ENCODE data around the gene USP49. TPM values are rescaled to one million over a fixed set of nuclear protein-coding genes. Genes with fewer than 3 reads are reported as not detected.

USP49 gene
- total RNA-seq, 5 donors from 2014 or later (not counting 1 experiment from before 2014, with no cell fraction given): 2.5 to 5.2 (median 3.3) TPM

DNA sequence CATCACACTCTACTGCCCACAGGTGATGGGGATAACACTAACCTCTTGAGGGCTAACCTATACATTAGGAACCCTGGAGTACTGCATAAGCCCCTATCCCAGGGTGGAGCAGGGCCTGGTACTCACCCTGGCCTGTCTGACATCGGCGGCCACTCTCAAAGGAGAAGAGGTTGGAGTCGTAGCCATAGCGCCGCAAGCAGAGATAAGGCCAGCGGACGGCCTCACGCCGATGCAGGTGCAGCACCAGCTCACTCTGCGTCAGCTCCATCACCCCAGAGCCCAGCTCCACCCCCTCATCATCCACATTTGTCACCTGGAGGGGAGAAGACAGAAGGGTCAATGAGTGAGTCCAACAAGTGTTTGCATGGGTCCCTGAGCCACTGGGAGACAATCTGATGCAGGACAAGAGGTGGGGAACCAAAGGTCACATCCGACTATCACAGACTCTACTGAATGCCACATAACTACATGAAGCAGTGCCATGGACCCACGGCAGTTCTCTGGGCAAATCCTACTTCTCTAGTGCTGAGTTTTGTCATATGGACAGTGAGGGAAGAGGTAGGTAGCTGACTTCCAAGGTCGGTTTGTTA lies 119.8 kb downstream of the USP49 start:
- H3K9me3 ChIP-seq: no peaks in the 10 kb centered on the region
- WGBS (ENCODE audit: insufficient coverage): 100% methylated on average over 3 of the region's 13 CpGs
- Mint-ChIP-seq H3K9me3 (no peaks in the 10 kb centered on the region), H3K4me1 (peaks cover 8 to 13% (median 10%) of the 10 kb centered on the region in 3 donors), H3K4me3 (no peak overlapping the region), H3K27ac (no peak overlapping the region), H3K36me3 (peaks cover 24% of the 10 kb centered on the region), H3K27me3 (peaks cover 0 to 1% of the 10 kb centered on the region in 2 donors)
- H3K4me1 ChIP-seq (ENCODE audit: control insufficient read depth in 1 of 2, extremely low read depth in 1 of 2, insufficient read depth in 2 of 2, low read length in 2 of 2): peaks cover 5 to 13% of the 10 kb centered on the region in 2 experiments
- DNase-seq (no peak), ATAC-seq (replicated peaks in 1 of 4) (no peak)
- CTCF ChIA-PET: interaction anchor here (0.5 to 0.6 kb wide), 2 partner anchors 389 to 395 kb away, joined by 3 to 4 read pairs; no protein-coding TSS in a partner anchor
- H3K36me3 ChIP-seq (ENCODE audit: control insufficient read depth in 2 of 2, extremely low read depth in 1 of 2, insufficient read depth in 1 of 2, low read length in 1 of 2): peaks cover 15 to 34% of the 10 kb centered on the region in 2 donors
- H3K27me3 ChIP-seq (replicated peaks in 1 of 2; ENCODE audit: control insufficient read depth in 2 of 2, extremely low read depth in 1 of 2, insufficient read depth in 2 of 2, low read length in 1 of 2): peaks cover 0 to 3% of the 10 kb centered on the region in 2 experiments
- no peak overlapping the region for H3K27ac ChIP-seq (ENCODE audit: low read length)
- POLR2A ChIA-PET: no interaction called here
- no peak overlapping the region for H3K4me3 ChIP-seq (ENCODE audit: control insufficient read depth in 1 of 2, extremely low read depth in 1 of 2, low read length in 1 of 2)

DNA sequence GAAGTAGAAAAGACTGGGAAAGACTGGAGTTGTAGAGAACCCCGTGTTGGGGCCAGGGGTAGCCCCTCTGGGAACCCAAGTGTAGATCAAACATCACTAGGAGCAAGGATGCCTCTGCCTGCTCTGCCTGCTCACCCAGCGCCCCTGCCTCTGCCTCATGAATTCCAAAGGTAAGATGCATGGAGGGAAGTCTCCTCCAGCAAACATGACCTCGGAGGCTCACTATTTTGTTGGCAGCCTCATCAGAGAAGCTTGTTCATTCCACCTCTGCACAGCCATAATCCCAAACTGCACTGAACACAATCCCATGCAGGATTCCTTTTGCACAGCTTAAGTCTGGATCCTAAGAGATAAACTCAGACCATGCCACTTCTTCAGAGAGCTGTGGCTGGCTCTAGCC lies 120.3 kb downstream of the USP49 start:
- no peaks in the 10 kb centered on the region for H3K9me3 Mint-ChIP-seq
- ChIA-PET CTCF (interaction anchor here in 1 of 2 donors (0.6 kb wide), 1 partner anchor 390 kb away, joined by 4 read pairs; no protein-coding TSS in a partner anchor), POLR2A (no interaction called here)
- DNase-seq: no peak
- no peak overlapping the region for H3K27ac Mint-ChIP-seq
- Histone ChIP-seq H3K27ac (ENCODE audit: low read length) (no peak overlapping the region), H3K4me1 (ENCODE audit: control insufficient read depth in 1 of 2, extremely low read depth in 1 of 2, insufficient read depth in 2 of 2, low read length in 2 of 2) (peaks cover 5 to 8% of the 10 kb centered on the region in 2 experiments), H3K4me3 (ENCODE audit: control insufficient read depth in 1 of 2, extremely low read depth in 1 of 2, low read length in 1 of 2) (no peak overlapping the region), H3K9me3 (no peaks in the 10 kb centered on the region), H3K27me3 (replicated peaks in 1 of 2; ENCODE audit: control insufficient read depth in 2 of 2, extremely low read depth in 1 of 2, insufficient read depth in 2 of 2, low read length in 1 of 2) (no peaks in the 10 kb centered on the region), H3K36me3 (ENCODE audit: control insufficient read depth in 2 of 2, extremely low read depth in 1 of 2, insufficient read depth in 1 of 2, low read length in 1 of 2) (peaks cover 15 to 34% of the 10 kb centered on the region in 2 donors)
- 60% methylated on average over 1 of the region's 3 CpGs for whole genome bisulfite sequencing (ENCODE audit: insufficient coverage)
- no peak for ATAC-seq (replicated peaks in 1 of 4)
- peaks cover 28% of the 10 kb centered on the region for H3K36me3 Mint-ChIP-seq
- no peaks in the 10 kb centered on the region for H3K27me3 Mint-ChIP-seq
- H3K4me3 Mint-ChIP-seq: no peak overlapping the region
- peaks cover 8 to 10% (median 10%) of the 10 kb centered on the region in 3 donors for H3K4me1 Mint-ChIP-seq

GRCh38 chr6:41771058-41771983 lies 123.9 kb downstream of the USP49 start:
- Histone ChIP-seq H3K27me3 (replicated peaks in 1 of 2; ENCODE audit: control insufficient read depth in 2 of 2, extremely low read depth in 1 of 2, insufficient read depth in 2 of 2, low read length in 1 of 2) (no peaks in the 10 kb centered on the region), H3K9me3 (no peaks in the 10 kb centered on the region), H3K4me3 (ENCODE audit: control insufficient read depth in 1 of 2, extremely low read depth in 1 of 2, low read length in 1 of 2) (no peak overlapping the region), H3K4me1 (ENCODE audit: control insufficient read depth in 1 of 2, extremely low read depth in 1 of 2, insufficient read depth in 2 of 2, low read length in 2 of 2) (peaks cover 0 to 4% of the 10 kb centered on the region in 2 experiments), H3K36me3 (ENCODE audit: control insufficient read depth in 2 of 2, extremely low read depth in 1 of 2, insufficient read depth in 1 of 2, low read length in 1 of 2) (peaks cover 15 to 30% of the 10 kb centered on the region in 2 donors), H3K27ac (ENCODE audit: low read length) (no peak overlapping the region)
- Mint-ChIP-seq H3K4me1 (peaks cover 0 to 6% (median 3%) of the 10 kb centered on the region in 3 donors), H3K9me3 (no peaks in the 10 kb centered on the region), H3K4me3 (no peak overlapping the region), H3K27me3 (no peaks in the 10 kb centered on the region), H3K27ac (no peak overlapping the region), H3K36me3 (peaks cover 28% of the 10 kb centered on the region)
- no peak for ATAC-seq (replicated peaks in 1 of 4)
- no peak for DNase-seq
- ChIA-PET POLR2A (no interaction called here), CTCF (no interaction called here)
- WGBS (ENCODE audit: insufficient coverage): 94% methylated on average over 19 of the region's 29 CpGs

DNA sequence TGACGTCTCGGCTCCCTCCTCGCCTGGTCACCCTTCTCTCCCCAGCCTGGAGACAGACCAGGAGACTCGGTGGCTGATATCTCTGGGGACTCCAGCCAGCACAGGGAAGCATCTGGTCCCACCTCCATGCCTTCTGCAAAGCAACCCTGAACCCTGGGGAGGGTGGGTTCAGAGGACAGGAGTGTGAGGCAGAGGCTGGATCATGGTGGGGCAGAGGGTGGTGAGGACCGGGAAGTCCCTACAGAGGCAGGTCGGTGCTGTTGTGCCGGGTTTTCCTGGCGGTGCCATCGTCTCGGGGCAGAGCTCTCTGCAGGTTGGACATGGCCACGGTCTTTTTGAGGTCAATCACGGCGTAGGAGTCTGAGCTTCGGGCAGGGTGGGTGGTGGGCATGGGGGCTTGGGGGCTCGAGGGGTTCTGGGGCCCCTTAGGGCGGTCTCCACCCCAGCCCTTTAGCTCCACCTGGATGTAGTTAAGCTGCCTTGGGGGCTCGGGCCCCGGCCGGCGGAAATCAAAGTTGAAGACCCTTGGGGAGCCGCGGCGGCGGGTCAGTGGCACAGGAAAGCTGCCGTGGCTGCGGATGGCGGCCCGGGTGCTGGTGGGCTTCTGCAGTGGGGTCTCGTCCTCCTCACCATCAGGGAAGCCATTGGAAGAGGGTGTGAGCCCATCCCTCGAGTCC lies 124.7 kb downstream of the USP49 start:
- H3K9me3 Mint-ChIP-seq: no peaks in the 10 kb centered on the region
- H3K4me3 Mint-ChIP-seq: no peak overlapping the region
- Histone ChIP-seq H3K27me3 (replicated peaks in 1 of 2; ENCODE audit: control insufficient read depth in 2 of 2, extremely low read depth in 1 of 2, insufficient read depth in 2 of 2, low read length in 1 of 2) (no peaks in the 10 kb centered on the region), H3K9me3 (no peaks in the 10 kb centered on the region), H3K4me3 (ENCODE audit: control insufficient read depth in 1 of 2, extremely low read depth in 1 of 2, low read length in 1 of 2) (no peak overlapping the region), H3K36me3 (ENCODE audit: control insufficient read depth in 2 of 2, extremely low read depth in 1 of 2, insufficient read depth in 1 of 2, low read length in 1 of 2) (peaks cover 15 to 30% of the 10 kb centered on the region in 2 donors), H3K27ac (ENCODE audit: low read length) (no peak overlapping the region), H3K4me1 (ENCODE audit: control insufficient read depth in 1 of 2, extremely low read depth in 1 of 2, insufficient read depth in 2 of 2, low read length in 2 of 2) (peaks cover 0 to 4% of the 10 kb centered on the region in 2 experiments)
- ChIA-PET POLR2A (no interaction called here), CTCF (no interaction called here)
- peaks cover 0 to 6% (median 3%) of the 10 kb centered on the region in 3 donors for H3K4me1 Mint-ChIP-seq
- DNase-seq (no peak), ATAC-seq (replicated peaks in 1 of 4) (no peak)
- peaks cover 28% of the 10 kb centered on the region for H3K36me3 Mint-ChIP-seq
- no peaks in the 10 kb centered on the region for H3K27me3 Mint-ChIP-seq
- H3K27ac Mint-ChIP-seq: no peak overlapping the region
- 89% methylated on average over 14 of the region's 30 CpGs for WGBS (ENCODE audit: insufficient coverage)

GRCh38 chr6:41769376-41769775 lies 125.8 kb downstream of the USP49 start:
- H3K9me3 ChIP-seq: no peaks in the 10 kb centered on the region
- peaks cover 6 to 21% of the 10 kb centered on the region in 2 donors for H3K36me3 ChIP-seq (ENCODE audit: control insufficient read depth in 2 of 2, extremely low read depth in 1 of 2, insufficient read depth in 1 of 2, low read length in 1 of 2)
- ATAC-seq (replicated peaks in 1 of 4): no peak
- H3K27ac ChIP-seq (ENCODE audit: low read length): no peak overlapping the region
- 95% methylated on average over 4 of the region's 8 CpGs for WGBS (ENCODE audit: insufficient coverage)
- POLR2A ChIA-PET: no interaction called here
- no peaks in the 10 kb centered on the region for H3K9me3 Mint-ChIP-seq
- H3K27me3 Mint-ChIP-seq: no peaks in the 10 kb centered on the region
- peaks cover 0 to 4% of the 10 kb centered on the region in 2 experiments for H3K4me1 ChIP-seq (ENCODE audit: control insufficient read depth in 1 of 2, extremely low read depth in 1 of 2, insufficient read depth in 2 of 2, low read length in 2 of 2)
- peaks cover 19% of the 10 kb centered on the region for H3K36me3 Mint-ChIP-seq
- CTCF ChIA-PET: no interaction called here
- DNase-seq: no peak
- no peaks in the 10 kb centered on the region for H3K27me3 ChIP-seq (replicated peaks in 1 of 2; ENCODE audit: control insufficient read depth in 2 of 2, extremely low read depth in 1 of 2, insufficient read depth in 2 of 2, low read length in 1 of 2)
- no peak overlapping the region for H3K4me3 Mint-ChIP-seq
- H3K27ac Mint-ChIP-seq: no peak overlapping the region
- H3K4me3 ChIP-seq (ENCODE audit: control insufficient read depth in 1 of 2, extremely low read depth in 1 of 2, low read length in 1 of 2): no peak overlapping the region
- peaks cover 0 to 6% (median 3%) of the 10 kb centered on the region in 3 donors for H3K4me1 Mint-ChIP-seq

Measured in T-cell (primary cell).